G401.6 (cell line): ENCODE measurements around the gene MRPS5.

Experiments
- FAIRE-seq: peaks from 2 replicates; lab custom pipeline; 2012; peaks lifted over from hg19 to GRCh38; lab: Jason Lieb, UNC

Gene MRPS5

DNA sequence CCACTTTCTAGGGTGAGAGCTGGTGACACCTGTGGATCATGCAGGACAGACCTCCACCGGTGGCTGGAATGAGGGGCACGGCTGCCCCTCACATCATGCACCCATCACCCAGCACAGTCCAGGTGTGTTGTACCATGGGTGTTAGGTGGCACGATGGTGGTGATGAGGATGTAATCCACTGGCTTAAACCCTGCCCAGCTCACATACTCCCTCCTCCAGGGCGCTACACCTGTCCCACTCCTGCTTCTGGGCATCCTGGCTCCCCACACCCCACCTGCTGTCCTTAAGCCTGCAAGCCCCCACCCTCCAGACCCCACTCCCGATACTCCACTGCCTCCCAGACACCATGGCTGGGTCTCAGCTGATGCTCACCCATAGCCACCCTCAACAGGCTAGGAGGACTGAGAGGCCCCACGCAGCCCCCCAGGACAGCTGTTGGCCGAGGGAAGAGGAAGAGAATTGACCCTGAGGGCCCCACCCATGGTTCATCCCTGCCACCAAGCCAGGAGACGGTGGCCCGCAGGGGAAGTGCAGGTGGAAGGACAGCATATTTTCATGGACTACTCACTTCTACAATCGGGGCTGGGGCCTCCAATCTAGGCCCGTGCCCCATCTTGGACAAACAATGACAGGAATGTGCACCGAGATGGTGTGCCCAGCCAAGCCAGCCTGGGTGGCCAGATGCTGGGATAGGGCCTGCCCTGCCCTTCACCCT lies 61.8 kb downstream of the MRPS5 start:
- no peak for FAIRE-seq

DNA sequence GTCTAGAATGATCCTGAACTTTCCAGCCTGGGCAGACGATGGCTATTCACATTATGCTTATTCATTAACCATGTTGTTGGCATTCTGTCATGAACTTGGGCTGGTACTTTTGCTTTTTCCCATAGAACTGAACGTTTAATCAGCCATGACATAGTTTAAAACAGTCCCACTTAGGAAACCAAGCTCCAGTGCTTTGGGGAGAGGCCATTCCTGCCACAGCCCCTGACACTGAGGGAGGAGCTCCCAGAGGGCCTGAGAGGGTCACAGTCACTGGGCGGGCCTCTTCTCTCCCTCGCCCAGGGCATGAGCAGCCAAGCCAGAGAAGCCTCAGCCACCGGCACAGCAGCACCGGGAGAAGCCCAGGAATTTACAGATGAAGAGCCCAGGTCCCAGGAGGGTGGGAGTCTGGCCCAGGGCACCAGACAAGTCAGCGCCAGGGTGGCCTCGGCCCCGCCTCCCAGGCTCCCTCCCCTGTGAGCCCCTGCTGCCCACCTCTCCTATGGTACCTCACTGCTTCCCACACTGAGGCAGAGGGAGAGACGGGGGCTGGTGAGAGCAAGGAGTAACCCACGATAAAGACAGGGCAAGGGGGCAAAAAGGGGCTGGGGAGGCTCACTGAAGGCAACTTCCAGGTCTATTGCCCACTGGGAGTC lies 62.5 kb downstream of the MRPS5 start:
- no peak for FAIRE-seq

DNA sequence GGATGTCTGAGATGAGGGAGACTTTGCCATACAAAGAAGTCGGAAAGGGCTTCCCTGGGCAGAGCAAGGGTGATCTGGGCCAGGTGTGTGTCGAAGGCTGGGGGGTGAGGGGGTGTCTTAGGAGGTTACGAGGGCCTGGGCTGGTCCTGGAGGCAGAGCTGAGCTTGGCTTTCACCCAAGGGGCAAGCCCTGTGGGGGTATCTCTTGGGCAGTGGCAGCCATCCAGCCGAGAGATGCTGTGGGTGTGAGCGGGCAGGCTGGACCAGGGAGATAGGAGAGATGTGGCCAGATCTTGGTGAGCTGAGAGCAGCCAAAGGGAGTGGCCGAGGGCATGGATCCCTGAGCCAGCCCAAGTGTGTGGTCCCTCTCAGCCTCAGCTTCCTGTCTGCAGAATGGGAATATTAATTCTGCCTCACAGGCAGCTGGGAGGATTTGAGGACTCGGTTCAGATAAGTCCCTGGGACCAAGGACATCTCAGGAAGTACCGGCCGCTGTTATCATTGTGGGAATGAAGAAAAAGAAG lies 63.1 kb downstream of the MRPS5 start:
- no peak for FAIRE-seq

DNA sequence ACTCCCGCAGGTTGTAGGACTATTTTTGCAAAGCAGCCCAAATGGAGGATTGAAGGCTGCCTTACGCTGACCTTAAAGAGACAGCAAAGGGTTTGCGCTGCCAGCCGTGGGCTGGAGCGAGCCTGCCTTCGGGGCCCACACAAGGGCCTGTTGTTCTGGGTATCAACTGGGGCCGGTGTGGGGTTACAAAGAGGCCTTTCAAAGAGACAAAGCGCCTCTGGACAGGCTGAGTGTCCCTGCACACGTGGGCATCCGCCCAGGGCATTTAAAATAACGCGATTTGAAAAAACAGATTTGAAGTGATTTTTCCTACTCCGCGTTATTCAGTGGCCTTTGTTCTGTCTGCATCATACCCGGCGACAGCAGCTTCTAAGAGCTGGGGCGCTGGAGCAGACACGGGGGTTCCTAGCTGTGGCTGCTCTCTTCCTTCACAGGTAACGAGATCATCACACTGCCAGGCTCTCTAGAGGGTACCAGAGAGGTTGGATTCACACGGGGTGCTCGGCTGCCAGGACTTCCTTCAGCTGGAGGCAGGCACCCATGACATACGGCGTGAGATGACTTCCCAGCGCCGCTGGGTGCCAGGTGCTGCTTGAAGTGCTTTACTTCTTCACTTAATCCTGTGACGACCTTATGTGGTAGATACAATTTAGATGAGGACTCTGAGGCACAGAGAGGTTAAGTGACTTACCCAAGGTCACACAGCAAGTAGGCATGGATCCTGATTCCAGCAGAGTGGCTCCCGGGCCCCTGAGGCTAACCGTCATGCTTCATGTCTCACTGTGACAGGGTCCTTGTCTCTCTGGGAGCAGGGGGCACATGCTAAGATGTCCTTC lies 63.9 kb downstream of the MRPS5 start:
- FAIRE-seq = no peak

DNA sequence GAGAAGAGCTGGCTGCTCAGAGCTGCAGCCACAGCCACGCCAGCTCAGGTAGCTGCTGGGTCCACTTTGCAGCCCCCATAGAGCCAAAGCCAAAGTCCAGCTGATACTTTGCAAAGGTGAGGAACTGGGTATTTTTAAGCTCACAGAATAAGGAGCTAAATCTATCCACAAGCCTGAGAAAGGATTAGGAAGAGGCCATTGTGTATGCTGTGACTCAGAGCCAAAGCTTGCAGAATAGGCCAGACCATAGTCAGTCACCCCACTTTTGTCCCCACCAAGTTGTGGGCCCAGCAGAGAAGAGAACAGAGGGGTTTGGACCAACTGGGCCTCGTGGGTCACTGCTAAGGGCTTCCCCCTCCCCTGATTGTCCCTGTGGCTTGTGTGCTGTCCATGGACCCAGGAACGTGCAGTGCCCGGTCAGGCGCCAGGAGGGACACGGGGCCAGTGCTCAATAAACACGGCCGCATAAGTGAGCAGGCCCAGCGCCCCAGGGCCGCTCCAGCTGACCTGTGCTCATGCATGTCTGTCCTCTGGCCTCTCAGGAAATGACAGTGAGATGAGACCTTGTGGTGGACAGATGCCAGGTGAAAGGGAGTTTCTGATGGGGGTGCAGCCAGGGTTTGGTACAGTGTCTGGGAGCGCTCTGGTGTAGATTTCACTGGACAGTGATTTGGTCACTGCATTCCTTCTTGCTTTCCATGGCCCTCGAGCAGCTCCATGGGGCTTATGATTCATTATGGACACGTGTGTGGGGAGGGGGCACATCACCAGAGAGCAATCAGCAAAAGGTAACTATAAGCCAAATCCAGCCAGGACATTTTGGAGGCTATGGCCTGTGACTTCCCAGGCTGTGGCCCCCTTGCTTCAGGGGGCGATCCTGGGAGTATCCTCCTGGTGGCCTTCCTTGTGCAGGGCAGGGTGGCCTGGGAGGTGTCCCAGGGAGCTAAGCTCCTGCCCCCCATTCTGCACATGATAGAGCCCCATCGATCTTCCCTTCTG lies 64.8 kb downstream of the MRPS5 start:
- FAIRE-seq = no peak

DNA sequence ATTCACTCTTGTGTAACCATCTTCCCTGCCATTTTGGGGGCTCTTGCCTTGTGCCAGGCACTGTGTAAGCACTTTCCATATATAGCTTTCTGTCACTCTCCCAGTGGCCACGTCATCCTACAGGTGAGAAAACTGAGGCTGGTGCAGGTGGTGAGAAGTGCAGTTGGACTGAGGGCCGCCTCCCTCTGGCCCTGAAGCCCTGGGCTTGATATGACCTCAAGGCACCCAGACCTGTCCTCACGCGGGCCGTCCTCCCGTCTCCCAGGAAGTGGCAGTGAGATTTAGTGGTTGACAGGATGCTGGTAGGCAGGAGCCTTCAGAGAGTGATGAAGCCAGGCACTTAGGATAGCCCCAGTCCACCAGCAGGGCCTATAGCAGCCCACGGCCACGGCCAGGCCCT lies 65.6 kb downstream of the MRPS5 start:
- no peak for FAIRE-seq

DNA sequence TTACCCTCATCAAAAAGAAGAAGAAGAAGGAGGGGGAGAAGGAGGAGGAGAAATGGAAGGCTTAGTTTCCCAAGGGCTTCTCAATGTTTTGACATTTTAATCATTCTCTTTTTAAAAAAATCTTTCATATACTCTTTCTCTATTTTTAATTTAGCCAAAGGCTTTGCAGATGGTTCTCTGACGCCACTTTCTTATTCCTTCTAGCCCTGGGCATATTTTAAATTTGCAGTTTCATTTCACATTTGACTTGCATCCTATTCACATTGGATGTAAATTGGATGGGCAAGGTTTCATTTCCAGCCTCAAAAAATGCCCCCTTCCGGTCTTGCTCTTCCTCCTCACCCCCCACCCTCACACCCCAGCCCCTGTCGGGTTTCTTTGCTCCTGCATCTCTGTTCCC lies 66.3 kb downstream of the MRPS5 start:
- no peak for FAIRE-seq

DNA sequence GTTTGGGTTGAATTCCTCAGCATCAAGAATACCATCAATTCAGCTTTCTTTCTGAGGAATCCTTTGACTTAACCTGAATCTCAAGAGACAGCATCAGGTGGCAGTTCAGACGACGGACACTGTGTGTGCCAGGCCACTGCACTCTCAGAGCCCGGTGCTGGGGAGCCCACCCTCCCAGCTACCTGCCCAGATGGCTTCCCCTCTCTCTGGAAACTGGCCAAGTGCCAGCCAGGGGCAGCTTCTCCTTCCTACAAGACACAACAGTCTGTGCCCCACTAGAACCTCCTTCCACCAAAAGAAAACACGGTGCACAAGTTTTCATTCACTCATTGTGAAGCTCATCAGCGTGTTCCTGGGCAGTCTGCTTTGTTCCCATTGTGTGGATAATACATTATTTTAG lies 67.6 kb downstream of the MRPS5 start:
- FAIRE-seq = no peak

DNA sequence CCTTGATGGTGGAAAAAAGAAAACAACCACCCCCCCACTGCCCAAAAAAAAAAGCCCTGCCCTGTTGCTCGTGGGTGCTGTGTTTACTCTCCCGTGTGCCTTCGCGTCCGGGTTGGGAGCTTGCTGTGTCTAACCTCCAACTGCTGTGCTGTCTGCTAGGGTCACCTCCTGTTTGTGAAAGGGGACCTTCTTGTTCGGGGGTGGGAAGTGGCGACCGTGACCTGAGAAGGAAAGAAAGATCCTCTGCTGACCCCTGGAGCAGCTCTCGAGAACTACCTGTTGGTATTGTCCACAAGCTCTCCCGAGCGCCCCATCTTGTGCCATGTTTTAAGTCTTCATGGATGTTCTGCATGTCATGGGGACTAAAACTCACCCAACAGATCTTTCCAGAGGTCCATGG lies 68.1 kb downstream of the MRPS5 start:
- FAIRE-seq = no peak

DNA sequence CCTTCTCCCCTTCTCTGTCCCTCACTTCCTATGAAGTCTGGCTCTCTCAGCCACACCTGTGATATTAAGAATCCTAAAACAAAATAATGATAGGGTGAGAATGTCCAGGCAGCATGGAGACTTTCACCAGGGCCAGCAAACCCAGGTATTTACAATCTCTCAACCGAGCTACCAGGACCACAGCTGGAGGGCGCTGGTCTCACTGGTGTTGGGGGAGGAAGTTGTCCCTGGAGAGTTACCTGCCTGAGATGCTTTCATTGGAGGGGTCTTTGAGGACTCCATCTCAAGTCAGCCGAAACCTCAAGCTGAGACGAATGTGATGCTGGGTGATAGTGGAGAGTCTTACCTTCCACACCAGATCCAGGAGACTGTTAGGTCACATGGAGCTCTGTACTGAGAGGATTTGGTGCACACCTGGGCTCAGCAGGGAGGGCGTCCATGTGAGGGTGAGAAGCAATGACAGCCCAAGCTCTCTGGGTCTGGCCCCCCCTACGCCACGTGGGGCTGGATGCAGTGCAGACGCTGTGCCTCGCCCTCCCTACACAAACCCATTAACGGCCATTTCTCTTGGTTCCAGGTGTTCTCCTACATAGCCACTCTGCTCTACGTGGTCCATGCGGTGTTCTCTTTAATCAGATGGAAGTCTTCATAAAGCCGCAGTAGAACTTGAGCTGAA lies 68.7 kb downstream of the MRPS5 start:
- FAIRE-seq = no peak

DNA sequence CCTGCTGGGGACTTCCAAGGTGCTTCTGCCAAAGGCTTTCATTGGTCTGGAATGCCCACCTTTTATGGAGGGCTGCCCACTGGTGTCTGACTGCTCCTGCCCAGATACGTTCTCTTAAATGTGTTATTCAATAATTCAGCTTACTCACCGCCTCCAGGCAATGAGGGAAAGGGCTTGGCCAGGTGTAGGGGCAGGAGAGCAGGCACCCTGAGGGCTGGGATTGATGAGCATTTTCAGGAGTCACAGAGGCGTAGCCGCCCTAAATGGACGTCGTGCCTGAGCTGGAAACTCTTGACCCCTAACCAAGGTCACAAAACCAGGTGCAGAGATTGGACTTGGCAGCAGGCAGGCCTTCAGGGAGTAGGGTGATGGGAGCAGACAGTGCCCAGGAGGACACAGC lies 69.3 kb downstream of the MRPS5 start:
- FAIRE-seq = no peak

DNA sequence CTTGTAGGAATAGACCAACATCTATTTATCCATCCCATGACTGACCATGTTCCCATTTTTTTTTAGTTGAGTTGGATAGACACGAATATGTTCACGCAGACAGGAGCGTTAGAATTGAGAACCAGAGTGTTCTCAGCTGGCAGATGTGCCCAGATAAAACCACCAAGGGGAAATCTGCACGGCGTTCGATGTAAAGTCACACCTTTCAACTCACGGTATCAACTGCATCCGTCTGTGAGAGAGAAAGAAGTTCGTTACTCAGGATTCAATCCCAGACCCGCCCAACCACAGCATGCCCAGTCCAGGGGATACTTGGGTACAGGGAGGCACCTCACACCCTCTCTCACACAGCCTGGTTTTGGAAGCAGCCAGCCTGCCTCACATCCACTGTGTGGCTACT lies 70.0 kb downstream of the MRPS5 start:
- FAIRE-seq = no peak

DNA sequence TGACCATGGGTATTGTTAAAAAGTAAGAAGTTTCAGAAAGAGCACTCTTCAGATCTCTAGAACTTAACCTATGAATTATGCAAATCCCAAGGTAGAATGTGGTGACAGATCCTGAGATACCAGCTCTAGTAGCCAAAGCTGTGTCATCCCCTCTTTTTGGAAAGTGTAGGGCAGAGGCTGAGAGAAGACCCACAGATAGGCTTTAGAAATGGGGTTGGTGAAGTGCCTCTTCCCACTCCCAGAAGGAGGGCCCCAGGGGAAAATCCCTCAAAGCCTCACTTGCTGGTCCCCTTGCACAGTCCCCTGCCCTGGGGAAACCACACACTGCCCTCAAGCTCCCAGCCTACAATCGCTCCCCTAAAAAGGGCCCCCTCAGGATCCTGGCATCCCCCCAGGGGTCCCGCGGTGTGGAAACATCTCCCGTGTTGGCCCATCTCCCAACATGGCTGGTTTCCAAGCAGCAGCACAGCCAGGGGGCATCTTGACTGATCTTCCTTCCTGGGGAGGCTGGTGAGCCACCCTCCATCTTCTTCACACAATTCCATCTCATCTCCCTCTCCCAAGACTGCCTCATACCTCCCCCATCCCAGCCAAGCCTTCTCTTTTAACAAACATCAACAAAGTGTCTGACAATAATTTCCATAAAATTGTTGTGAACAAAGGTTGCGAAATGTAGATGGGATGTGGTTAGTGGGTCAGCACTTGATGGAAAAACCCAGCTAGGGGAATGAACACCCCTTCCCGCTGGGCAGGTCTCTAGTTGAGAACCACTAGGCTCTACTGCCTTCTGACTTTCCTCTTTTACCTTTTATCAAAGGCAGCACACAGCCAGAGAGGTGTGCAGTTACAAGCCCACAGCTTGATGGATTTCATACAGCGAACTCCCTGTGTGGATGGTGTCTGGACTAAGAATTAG lies 71.0 kb downstream of the MRPS5 start:
- FAIRE-seq = no peak

DNA sequence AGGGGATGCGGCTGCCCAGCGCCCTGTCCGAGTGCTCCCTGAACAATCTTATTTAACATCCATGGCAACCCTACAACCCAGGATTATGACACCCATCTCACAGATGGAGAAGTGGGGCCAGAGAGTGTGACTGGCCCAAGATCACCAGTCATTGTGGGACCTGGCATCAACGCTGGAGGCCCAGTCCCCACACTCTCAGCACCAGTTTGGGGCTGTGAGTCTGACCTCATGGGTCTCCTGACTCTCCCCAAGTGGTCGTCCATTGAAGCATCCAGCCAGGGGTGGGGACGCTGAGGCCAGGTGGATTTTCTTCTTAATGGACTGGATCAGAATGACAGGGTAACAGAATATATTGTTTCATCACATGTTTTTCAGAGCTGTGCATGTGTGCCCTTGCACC lies 71.6 kb downstream of the MRPS5 start:
- no peak for FAIRE-seq

DNA sequence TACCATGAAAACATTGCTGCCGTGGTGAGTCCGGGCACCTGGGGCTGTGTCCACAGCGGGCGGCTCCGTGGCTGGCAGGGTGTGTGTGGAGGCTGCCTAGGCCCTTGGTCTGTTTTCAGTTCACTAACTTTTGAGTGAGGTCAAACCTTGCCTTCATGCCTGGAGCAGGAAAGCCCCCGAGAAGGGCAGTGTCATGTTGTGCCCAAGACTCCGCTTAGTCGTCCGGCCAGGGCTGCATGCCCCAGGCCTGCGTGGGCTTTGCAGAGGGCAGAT lies 72.0 kb downstream of the MRPS5 start:
- FAIRE-seq = no peak

DNA sequence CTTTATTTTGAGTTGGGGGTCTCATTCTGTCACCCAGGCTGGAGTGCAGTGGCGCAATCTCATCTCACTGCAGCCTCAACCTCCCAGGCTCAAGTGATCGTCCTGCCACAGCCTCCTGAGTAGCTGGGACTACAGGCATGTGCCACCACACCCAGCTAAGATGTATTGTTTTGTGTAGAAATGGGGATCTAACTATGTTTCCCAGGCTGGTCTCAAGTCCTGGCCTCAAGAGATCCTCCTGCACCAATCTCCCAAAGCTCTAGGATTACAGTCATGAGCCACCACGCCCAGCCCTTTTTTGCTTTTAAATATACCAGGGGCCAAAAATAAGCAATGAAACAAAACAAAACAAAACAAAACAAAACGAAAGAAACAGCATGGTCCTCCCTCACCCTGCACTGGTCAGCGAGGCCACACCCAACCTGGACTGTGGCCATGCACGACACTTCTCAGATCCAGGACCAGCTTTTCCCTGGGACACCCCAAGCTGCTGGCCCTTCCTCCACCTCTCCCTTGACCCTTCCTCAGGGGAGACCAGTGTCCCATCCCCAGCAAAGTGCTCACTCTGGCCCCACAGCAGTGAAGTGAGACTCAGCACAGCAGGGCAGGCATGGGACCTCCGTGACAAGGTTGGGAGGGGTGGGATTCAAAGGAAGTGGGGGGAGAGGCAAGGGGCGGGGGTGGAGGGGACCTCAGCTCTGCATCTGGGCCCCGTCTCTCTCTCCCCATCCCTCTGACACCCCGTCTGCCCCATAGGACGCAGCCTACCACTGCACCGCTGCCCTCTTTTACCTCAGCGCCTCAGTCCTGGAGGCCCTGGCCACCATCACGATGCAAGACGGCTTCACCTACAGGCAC lies 72.6 kb downstream of the MRPS5 start:
- no peak for FAIRE-seq

DNA sequence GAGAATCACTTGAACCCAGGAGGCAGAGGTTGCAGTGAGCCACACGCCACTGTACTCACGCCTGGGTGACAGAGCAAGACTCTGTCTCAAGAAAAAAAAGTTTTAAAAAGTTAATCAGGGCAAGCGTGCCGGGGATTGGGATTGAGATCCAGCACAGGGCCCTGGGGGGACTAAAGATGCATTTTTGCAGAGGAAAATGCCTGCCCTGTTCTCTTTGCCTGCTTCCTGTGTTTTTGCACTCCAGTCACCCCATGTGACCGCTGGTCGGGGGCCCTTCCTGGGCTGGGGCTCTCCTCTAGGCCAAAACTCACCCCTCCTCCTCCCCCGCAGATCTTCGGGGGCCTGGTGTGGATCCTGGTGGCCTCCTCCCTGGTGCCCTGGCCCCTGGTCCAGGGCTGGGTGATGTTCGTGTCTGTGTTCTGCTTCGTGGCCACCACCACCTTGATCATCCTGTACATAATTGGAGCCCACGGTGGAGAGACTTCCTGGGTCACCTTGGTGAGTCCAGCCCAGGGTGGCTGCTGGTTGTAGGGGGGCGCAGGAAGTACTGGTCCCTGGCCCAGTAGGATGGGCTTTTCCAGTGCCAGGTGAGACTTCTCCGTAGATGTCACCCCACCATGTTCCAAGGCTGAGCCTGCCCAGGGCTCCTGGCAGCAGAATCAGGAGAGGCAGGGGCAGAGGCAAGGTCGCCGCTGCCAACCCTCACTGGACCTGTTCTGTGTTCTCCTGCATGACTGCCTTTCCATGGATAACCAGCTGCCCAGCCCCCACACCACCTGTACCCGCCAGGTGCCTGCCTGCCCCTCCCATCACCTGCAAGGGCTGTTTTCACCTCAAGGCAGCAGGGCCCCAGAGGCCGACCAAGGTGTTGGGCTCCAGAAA lies 73.7 kb downstream of the MRPS5 start:
- FAIRE-seq = no peak

DNA sequence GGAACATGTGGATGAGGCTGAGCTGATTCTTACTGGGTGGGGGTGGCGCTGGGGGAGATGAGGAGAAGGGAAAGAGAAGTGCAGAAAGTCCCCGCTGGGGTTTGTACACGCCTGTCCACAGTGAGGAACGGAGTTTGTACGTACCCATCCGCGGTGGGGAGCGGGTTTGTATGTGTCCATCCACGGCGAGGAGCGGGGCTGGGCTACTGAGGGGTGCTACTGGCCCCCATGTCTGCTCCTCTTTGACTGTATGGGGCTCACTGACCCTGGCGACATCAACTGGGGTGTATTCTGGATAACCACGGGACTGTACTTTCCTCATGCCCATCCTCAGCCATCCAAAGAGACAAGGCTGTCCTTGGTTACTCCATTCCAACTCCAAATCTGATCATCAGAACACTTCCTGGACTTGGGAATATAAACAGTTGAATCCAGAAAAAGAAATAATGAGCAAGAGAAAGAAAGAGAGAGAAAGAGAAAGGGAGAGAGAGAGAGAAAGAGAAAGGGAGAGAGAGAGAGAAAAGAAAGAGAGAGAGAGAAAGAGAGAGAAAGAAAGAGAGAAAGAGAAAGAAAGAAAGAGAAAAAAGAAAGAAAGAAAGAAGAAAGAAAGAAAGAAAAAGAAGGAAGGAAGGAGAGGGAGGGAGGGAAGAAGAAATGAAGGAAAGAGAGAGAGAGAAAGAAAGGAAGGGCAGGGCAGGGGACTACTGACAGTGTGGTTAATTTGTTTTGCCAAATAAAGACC lies 75.1 kb downstream of the MRPS5 start:
- FAIRE-seq = no peak
